Measurements from ENCODE around the gene MED1.
"Not testable (repeated sequence)": the region's sequence is repeated elsewhere in the genome, so short reads cannot be mapped to it uniquely, and the experiment has no call there.

DNA sequence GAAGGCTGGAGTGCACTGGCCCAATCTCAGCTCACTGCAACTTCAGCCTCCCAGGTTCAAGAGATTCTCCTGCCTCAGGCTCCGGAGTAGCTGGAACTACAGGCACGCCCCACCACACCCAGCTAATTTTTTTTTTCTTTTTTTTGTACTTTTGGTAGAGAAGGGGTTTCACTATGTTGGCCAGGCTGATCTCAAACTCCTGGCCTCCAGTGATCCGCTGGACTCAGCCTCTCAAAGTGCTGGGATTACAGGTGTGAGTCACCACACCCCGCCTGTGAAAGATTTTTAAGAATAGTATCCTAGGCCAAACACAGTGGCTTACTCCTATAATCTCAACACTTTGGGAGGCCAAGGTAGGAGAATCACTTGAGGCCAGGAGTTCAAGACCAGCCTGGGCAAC, 83.3 kb downstream of the MED1 start:
- TF ChIP-seq, protein P1, sequence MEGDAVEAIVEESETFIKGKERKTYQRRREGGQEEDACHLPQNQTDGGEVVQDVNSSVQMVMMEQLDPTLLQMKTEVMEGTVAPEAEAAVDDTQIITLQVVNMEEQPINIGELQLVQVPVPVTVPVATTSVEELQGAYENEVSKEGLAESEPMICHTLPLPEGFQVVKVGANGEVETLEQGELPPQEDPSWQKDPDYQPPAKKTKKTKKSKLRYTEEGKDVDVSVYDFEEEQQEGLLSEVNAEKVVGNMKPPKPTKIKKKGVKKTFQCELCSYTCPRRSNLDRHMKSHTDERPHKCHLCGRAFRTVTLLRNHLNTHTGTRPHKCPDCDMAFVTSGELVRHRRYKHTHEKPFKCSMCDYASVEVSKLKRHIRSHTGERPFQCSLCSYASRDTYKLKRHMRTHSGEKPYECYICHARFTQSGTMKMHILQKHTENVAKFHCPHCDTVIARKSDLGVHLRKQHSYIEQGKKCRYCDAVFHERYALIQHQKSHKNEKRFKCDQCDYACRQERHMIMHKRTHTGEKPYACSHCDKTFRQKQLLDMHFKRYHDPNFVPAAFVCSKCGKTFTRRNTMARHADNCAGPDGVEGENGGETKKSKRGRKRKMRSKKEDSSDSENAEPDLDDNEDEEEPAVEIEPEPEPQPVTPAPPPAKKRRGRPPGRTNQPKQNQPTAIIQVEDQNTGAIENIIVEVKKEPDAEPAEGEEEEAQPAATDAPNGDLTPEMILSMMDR (IDR thresholded peaks at IDR 0.05) = not testable (repeated sequence)
- TF ChIP-seq POLR2A (IDR thresholded peaks at IDR 0.05) = not testable (repeated sequence)
